ENCODE results near the gene HSPB6. TPM values are rescaled to one million over a fixed set of nuclear protein-coding genes. Genes with fewer than 3 reads are reported as not detected.

The HSPB6 gene
- total RNA-seq, 2 donors from 2014 or later, result 0.33 to 0.90 TPM

GRCh38 chr19:35722897-35723296, 33.9 kb downstream of the HSPB6 start:
- Histone ChIP-seq H3K4me1 (ENCODE audit: control insufficient read depth, insufficient read depth, low read length) (peaks cover 7% of the 10 kb centered on the region), H3K9me3 (ENCODE audit: control insufficient read depth, low read length) (no peaks in the 10 kb centered on the region), H3K36me3 (ENCODE audit: control insufficient read depth, insufficient read depth, low read length) (peaks cover 56% of the 10 kb centered on the region), H3K27ac (ENCODE audit: low read depth, low read length) (no peak overlapping the region), H3K4me3 (ENCODE audit: low read length) (no peak overlapping the region), H3K9ac (ENCODE audit: extremely low read depth, low read length, poor library complexity, severe bottlenecking) (no peak overlapping the region), H3K27me3 (ENCODE audit: control insufficient read depth, insufficient read depth, low read length, poor library complexity, severe bottlenecking) (no peaks in the 10 kb centered on the region)
- Mint-ChIP-seq H3K4me3 (no peak overlapping the region), H3K27ac (no peak overlapping the region), H3K9me3 (no peaks in the 10 kb centered on the region), H3K27me3 (ENCODE audit: insufficient read depth) (no peaks in the 10 kb centered on the region), H3K36me3 (ENCODE audit: low read depth) (peaks cover 64% of the 10 kb centered on the region), H3K4me1 (peaks cover 5% of the 10 kb centered on the region)
- WGBS, 2 experiments (ENCODE audit: insufficient coverage in 1 of 2, insufficient read length in 1 of 2), result 95% methylated on average over 7 to 16 of the region's 16 CpGs
- TF ChIP-seq CTCF (conservative IDR thresholded peaks at IDR 0.05), result no peak
- DNase-seq, result no peak

- H3K4me3 Mint-ChIP-seq, result no peak overlapping the region
- H3K27ac Mint-ChIP-seq, result no peak overlapping the region
- H3K36me3 Mint-ChIP-seq (ENCODE audit: low read depth), result peaks cover 61% of the 10 kb centered on the region
These were observed 34.4 kb downstream of the HSPB6 start for GRCh38 chr19:35722461-35722860.

GRCh38 chr19:35721374-35721773, 35.5 kb downstream of the HSPB6 start:
- H3K4me1 ChIP-seq (ENCODE audit: control insufficient read depth, insufficient read depth, low read length), result peaks cover 7% of the 10 kb centered on the region
- H3K27ac Mint-ChIP-seq, result no peak overlapping the region
- no peak overlapping the region for H3K4me3 Mint-ChIP-seq
- H3K27me3 ChIP-seq (ENCODE audit: control insufficient read depth, insufficient read depth, low read length, poor library complexity, severe bottlenecking), result no peaks in the 10 kb centered on the region
- no peak overlapping the region for H3K9ac ChIP-seq (ENCODE audit: extremely low read depth, low read length, poor library complexity, severe bottlenecking)
- TF ChIP-seq CTCF (conservative IDR thresholded peaks at IDR 0.05), result no peak
- peaks cover 53% of the 10 kb centered on the region for H3K36me3 Mint-ChIP-seq (ENCODE audit: low read depth)
- 96 to 100% methylated on average over 12 to 16 of the region's 16 CpGs for WGBS, 2 experiments (ENCODE audit: insufficient coverage in 1 of 2, insufficient read length in 1 of 2)
- no peaks in the 10 kb centered on the region for H3K9me3 ChIP-seq (ENCODE audit: control insufficient read depth, low read length)
- no peaks in the 10 kb centered on the region for H3K27me3 Mint-ChIP-seq (ENCODE audit: insufficient read depth)
- peaks cover 8% of the 10 kb centered on the region for H3K4me1 Mint-ChIP-seq
- no peak for DNase-seq
- no peaks in the 10 kb centered on the region for H3K9me3 Mint-ChIP-seq
- no peak overlapping the region for H3K4me3 ChIP-seq (ENCODE audit: low read length)
- H3K27ac ChIP-seq (ENCODE audit: low read depth, low read length), result no peak overlapping the region
- peaks cover 43% of the 10 kb centered on the region for H3K36me3 ChIP-seq (ENCODE audit: control insufficient read depth, insufficient read depth, low read length)

More at GRCh38 chr19:35722461-35722860, 34.4 kb downstream of the HSPB6 start:
- peaks cover 5% of the 10 kb centered on the region for H3K4me1 Mint-ChIP-seq
- Histone ChIP-seq H3K9me3 (ENCODE audit: control insufficient read depth, low read length) (no peaks in the 10 kb centered on the region), H3K27ac (ENCODE audit: low read depth, low read length) (no peak overlapping the region), H3K27me3 (ENCODE audit: control insufficient read depth, insufficient read depth, low read length, poor library complexity, severe bottlenecking) (no peaks in the 10 kb centered on the region), H3K9ac (ENCODE audit: extremely low read depth, low read length, poor library complexity, severe bottlenecking) (no peak overlapping the region), H3K4me3 (ENCODE audit: low read length) (no peak overlapping the region), H3K36me3 (ENCODE audit: control insufficient read depth, insufficient read depth, low read length) (peaks cover 51% of the 10 kb centered on the region), H3K4me1 (ENCODE audit: control insufficient read depth, insufficient read depth, low read length) (peaks cover 7% of the 10 kb centered on the region)
- no peak for DNase-seq
- H3K9me3 Mint-ChIP-seq, result no peaks in the 10 kb centered on the region
- H3K27me3 Mint-ChIP-seq (ENCODE audit: insufficient read depth), result no peaks in the 10 kb centered on the region
- WGBS, 2 experiments (ENCODE audit: insufficient coverage in 1 of 2, insufficient read length in 1 of 2), result 96 to 100% methylated on average over 3 to 14 of the region's 14 CpGs
- TF ChIP-seq CTCF (conservative IDR thresholded peaks at IDR 0.05), result no peak

All from endodermal cell (in vitro differentiated cells).